NCI-H1105 treated with DMSO at 0.1 percent for 48 hours (cell line): ENCODE results near the gene SORL1-AS1.

ENCODE experiments used
- DNase-seq: peaks from one replicate; lab custom pipeline; 2025; lab: John Stamatoyannopoulos, UW

The SORL1-AS1 gene

GRCh38 chr11:121391914-121392313 lies 60.9 kb downstream of the SORL1-AS1 start:
- no peak for DNase-seq

GRCh38 chr11:121389651-121390050 lies 63.1 kb downstream of the SORL1-AS1 start:
- DNase-seq: peak; percentile 97
